HG03066 (cell line): ENCODE results near the gene PRDM11.

Experiments
- ATAC-seq: cut with Tn5 transposase; IDR thresholded peaks from one replicate; pipeline ENCODE4 v1.9.1; 2021; ENCODE audit warnings: low read depth; ENCODE audit not compliant: unreplicated experiment

The PRDM11 gene

GRCh38 chr11:45173064-45173463 is 26.6 kb downstream of the PRDM11 start:
- ATAC-seq = no peak

- ATAC-seq = no peak
These were observed 27.9 kb downstream of the PRDM11 start for GRCh38 chr11:45174168-45174835.

GRCh38 chr11:45174963-45175362 is 28.5 kb downstream of the PRDM11 start:
- no peak for ATAC-seq

GRCh38 chr11:45176996-45177395 is 30.6 kb downstream of the PRDM11 start:
- no peak for ATAC-seq

- no peak for ATAC-seq
These were observed 31.8 kb downstream of the PRDM11 start for GRCh38 chr11:45178223-45178622.

- no peak for ATAC-seq
These were observed 32.6 kb downstream of the PRDM11 start for GRCh38 chr11:45178890-45179671.

GRCh38 chr11:45179686-45180178 is 33.3 kb downstream of the PRDM11 start:
- no peak for ATAC-seq

GRCh38 chr11:45180179-45180847 is 33.9 kb downstream of the PRDM11 start:
- no peak for ATAC-seq

- ATAC-seq = no peak
These were observed 34.4 kb downstream of the PRDM11 start for GRCh38 chr11:45180848-45181192.

- ATAC-seq = no peak
These were observed 34.9 kb downstream of the PRDM11 start for GRCh38 chr11:45181193-45181888.

GRCh38 chr11:45181889-45182550 is 35.6 kb downstream of the PRDM11 start:
- no peak for ATAC-seq

- ATAC-seq = no peak
These were observed 36.5 kb downstream of the PRDM11 start for GRCh38 chr11:45182902-45183301.

- no peak for ATAC-seq
These were observed 38.2 kb downstream of the PRDM11 start for GRCh38 chr11:45184640-45185039.

GRCh38 chr11:45185228-45185729 is 38.8 kb downstream of the PRDM11 start:
- ATAC-seq = no peak

GRCh38 chr11:45187375-45187774 is 40.9 kb downstream of the PRDM11 start:
- no peak for ATAC-seq

GRCh38 chr11:45188127-45188526 is 41.7 kb downstream of the PRDM11 start:
- ATAC-seq = no peak

- ATAC-seq = no peak
These were observed 42.8 kb downstream of the PRDM11 start for GRCh38 chr11:45189230-45189629.

- ATAC-seq = no peak
These were observed 47.3 kb downstream of the PRDM11 start for GRCh38 chr11:45193695-45194094.

GRCh38 chr11:45204761-45205160 is 58.3 kb downstream of the PRDM11 start:
- ATAC-seq = no peak

GRCh38 chr11:45205978-45206377 is 59.5 kb downstream of the PRDM11 start:
- no peak for ATAC-seq
